Mammary epithelial cell (primary cell): Measurements from ENCODE around the gene SNAPC1.

ENCODE experiments used
- CTCF ChIP-seq, 2 donors: IDR thresholded peaks in 1 of 2; conservative IDR thresholded peaks in 1 of 2; 2 replicates each; pipeline ENCODE4 v1.5.1; 2011 to 2012; ENCODE audit warnings: inconsistent platforms in 2 of 2, low read length in 2 of 2, mild to moderate bottlenecking in 2 of 2, control low read depth in 1 of 2, low read depth in 1 of 2; ENCODE audit not compliant: insufficient read depth in 1 of 2; ENCODE audit errors: extremely low read depth in 1 of 2
- EZH2 ChIP-seq: IDR thresholded peaks from 2 replicates; pipeline ENCODE4 v1.6.1; 2012; ENCODE audit warnings: low read length, inconsistent platforms, borderline replicate concordance

- TF ChIP-seq CTCF (conservative IDR thresholded peaks at IDR 0.05 in 1 of 2, IDR thresholded peaks at IDR 0.05 in 1 of 2; ENCODE audit: extremely low read depth in 1 of 2, insufficient read depth in 1 of 2, low read depth in 1 of 2, low read length in 2 of 2) (no peak), EZH2 (no peak)
Observed at GRCh38 chr14:61769893-61770292, 7.7 kb downstream of the SNAPC1 start.
